GM19099 (cell line): Measurements from ENCODE around the gene FGF2.

ENCODE experiments used
- POLR2A ChIP-seq: IDR thresholded peaks from 3 replicates; pipeline ENCODE4 v1.6.1; 2011; ENCODE audit warnings: low read depth; ENCODE audit not compliant: insufficient read length; ENCODE audit errors: extremely low read depth

FGF2 gene

GRCh38 chr4:122806981-122807679 is 19.5 kb upstream of the FGF2 start:
- TF ChIP-seq POLR2A, result no peak

DNA sequence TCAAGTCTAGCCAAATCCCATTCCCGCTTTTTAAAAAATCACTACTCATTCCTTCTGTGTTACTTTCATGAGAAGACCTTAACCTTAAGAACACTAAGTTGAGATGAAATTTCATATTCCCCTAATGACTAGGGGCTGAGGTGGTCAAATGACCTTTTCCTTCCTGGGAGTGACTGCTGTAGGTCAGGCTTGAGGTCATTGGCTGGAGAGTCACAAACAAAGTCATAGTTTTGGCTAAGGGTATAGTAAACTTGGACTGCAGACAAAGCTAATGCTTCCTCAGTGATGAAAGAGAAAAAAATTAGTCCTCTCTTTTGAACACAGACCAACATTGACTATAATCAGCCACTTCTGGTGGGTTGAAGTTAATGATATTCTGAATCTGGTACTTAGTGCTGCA is 16.0 kb upstream of the FGF2 start:
- no peak for TF ChIP-seq POLR2A

GRCh38 chr4:122814426-122814825 is 12.2 kb upstream of the FGF2 start:
- no peak for TF ChIP-seq POLR2A

DNA sequence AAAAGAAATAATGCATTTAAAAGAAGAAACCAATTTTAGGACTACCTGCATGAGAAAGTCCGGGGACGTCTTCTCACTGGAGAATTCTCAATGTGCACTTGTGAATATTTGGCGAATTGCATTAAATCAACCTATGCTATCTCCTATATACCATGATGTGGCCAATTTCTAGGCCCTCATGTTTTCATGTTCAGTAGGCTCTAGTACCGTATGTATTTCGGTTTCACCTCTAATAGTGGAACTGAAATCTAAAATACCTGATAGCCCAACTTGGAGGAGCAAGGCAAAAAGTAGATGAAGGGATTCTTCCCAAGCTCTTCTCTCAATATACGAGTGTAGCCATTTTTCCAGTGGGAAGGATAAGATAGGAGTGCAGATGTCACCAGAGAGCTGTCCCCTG is 11.4 kb upstream of the FGF2 start:
- TF ChIP-seq POLR2A, result no peak

DNA sequence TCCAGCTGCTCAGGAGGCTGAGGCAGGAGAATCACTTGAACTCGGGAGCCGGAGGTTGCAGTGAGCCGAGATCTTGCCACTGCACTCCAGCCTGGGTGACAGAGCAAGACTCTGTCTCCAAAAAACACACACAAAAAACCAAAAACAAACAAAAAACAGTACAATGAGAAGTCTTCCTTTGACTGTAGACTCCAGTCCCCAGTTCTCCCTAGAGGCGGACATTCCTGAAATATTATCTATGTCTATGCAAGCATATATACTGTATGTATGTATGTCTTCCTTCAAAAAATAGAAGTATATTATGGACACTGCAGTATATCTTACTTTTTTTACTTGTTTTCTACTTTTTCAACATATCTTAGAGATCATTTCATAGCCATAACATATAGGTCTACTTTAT is 10.2 kb upstream of the FGF2 start:
- TF ChIP-seq POLR2A, result no peak

GRCh38 chr4:122819708-122820449 is 6.8 kb upstream of the FGF2 start:
- no peak for TF ChIP-seq POLR2A

GRCh38 chr4:122821092-122821491 is 5.5 kb upstream of the FGF2 start:
- TF ChIP-seq POLR2A, result no peak

- TF ChIP-seq POLR2A, result no peak
These were observed 4.2 kb upstream of the FGF2 start for GRCh38 chr4:122822466-122822865.

DNA sequence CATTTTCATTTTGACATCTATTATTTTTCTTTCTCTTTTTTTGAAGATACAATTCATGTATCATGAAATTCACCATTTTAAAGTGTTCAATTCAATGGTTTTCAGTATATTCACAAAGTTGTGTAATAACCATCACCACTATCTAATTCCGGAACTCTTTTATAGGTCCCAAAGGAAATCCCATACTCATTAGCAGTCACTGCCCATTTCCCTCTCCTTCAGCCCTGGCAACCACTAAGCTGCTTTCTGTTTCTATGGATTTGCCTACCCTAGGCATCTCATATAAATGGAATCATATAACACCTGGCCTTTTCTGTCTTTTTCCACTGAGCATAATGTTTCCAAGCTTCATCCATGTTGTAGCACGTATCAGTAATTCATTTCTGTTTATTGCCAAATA is 3.2 kb upstream of the FGF2 start:
- TF ChIP-seq POLR2A, result no peak

DNA sequence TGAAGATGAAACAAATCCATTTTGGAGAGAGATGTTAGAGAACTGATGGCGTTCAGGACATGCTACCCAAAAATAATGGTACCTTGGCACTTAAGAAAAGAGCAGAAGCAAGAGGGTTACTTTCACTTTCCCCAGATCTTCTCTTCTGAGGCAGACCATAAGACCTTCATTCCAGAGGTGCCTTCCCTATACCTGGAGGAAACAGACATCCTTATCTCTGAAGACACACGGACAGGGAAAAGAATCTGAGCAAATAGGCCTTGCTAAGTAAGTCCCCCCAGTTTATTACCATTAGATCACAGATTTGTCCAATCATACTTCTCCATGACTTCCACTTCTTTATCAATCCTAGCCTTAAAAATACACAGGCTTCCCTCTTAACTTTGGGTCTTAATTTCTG is 2.0 kb upstream of the FGF2 start:
- no peak for TF ChIP-seq POLR2A

GRCh38 chr4:122826079-122826527 is 528 bp upstream of the FGF2 start:
- TF ChIP-seq POLR2A, result no peak

DNA sequence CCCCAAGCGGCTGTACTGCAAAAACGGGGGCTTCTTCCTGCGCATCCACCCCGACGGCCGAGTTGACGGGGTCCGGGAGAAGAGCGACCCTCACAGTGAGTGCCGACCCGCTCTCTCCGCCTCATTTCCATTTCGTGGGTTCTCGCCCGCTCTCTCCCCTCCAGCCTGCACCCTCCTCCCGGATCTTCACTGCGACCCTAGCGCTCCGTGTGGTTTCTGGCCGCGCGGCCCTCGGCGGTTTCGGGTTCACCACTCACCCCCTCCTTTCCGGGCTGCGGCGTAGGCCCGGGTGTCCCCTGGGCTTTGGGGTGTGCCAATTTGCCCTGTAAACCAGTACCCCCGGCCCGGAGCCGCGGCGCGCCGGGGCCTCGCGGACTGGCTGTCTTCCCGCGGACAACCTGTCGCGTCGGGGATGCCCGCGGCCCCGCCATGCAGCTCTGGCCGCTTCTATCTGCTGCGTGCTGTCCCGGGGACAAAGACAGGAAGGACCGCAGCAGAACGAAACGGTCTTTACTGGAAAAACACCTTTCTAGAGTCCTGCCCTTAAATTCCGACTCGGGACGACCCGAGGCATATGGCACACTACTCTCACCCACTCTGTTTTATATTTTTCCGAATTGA is 737 bp downstream of the FGF2 start:
- TF ChIP-seq POLR2A, result no peak

GRCh38 chr4:122827879-122828601 is 1.4 kb downstream of the FGF2 start:
- TF ChIP-seq POLR2A, result no peak

DNA sequence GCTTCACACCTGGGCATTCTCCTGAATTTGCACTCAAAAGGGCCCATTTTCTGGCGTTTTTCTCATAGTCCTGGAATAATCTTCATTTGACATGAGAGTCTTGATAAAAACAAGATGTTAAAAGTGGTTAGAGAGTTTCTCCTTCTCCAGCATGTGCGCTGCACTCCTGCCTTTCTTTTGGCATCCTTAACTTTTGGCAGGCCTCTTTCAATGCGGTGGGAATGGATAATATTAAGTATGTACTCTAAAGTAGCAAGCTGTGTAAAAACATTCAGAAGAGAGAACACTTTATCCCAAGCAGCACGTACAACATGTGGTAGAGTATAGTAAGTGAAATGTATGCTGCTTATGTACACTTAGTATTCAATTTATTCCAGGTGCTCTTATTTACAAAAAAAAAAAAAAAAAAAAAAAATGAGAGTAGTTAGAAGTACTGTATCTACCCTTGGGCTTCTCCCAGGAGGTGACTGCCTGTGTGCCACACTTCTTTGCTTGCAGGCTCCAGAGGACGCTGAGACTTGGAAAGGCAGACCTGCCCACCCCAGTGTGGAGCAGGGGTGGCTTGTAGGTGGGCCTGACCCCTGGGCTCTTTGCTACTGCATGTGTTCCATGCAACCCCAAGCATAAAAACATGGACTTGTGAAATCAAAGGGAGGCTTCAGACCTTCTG is 3.9 kb downstream of the FGF2 start:
- no peak for TF ChIP-seq POLR2A
